NAMALWA (cell line): ENCODE data around the gene SDCCAG8.
A peak's percentile ranks its signal among the peaks of the same experiment; 100 is the strongest.
"Not testable (repeated sequence)": the region's sequence is repeated elsewhere in the genome, so short reads cannot be mapped to it uniquely, and the experiment has no call there.

Experiments used
- DNase-seq: peaks from one replicate; pipeline ENCODE4 v3.0.0-alpha.2; 2015; ENCODE audit warnings: low spot score

The SDCCAG8 gene

DNA sequence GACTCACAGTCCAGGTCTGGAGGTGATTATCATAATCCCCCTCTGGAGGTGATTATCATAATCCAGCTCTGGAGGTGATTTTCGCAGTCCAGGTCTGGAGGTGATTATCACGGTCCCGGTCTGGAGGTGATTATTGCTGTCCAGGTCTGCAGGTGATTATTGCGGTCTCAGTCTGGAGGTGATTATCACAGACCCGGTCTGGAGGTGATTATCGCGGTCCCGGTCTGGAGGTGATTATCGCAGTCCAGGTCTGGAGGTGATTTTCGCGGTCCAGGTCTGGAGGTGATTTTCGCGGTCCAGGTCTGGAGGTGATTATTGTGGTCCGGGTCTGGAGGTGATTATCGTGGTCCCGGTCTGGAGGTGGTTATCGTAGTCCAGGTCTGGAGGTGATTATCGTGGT is 76.6 kb downstream of the SDCCAG8 start:
- DNase-seq = no peak

DNA sequence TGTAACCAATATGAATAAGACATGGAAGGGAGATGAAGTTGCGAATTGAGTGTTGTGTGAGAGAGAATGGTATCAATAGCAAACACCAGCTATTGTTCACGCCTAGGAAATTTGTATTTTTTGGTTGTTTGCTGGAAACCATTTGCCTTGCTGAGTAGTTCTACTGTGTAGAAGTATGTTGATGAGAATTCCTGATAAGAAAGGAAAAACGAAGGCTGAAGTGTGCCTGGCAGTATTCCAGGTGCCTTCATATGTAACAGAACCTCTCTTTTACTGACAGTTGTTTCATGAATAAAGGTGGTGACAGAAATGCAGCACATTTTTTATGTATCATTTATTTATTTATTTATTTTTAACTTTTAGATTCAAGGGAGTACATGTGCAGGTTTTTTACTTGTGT is 79.5 kb downstream of the SDCCAG8 start:
- DNase-seq = no peak

DNA sequence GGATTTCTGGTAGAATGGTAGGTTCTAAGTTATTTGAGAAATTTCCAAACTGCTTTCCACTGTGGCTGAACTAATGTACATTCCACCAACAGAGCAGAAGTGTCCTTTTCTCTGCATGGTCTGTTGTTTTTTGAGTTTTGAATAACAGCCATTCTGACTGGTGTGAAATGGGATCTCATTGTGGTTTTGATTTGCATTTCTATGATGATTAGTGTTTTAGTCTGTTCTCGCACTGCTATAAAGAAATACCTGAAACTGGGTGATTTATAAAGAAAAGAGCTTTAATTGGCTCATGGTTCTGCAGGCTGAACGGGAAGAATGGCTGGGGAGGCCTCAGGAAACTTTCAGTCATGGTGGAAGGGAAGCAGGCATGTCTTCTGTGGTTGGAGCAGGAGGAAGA is 80.3 kb downstream of the SDCCAG8 start:
- no peak for DNase-seq

DNA sequence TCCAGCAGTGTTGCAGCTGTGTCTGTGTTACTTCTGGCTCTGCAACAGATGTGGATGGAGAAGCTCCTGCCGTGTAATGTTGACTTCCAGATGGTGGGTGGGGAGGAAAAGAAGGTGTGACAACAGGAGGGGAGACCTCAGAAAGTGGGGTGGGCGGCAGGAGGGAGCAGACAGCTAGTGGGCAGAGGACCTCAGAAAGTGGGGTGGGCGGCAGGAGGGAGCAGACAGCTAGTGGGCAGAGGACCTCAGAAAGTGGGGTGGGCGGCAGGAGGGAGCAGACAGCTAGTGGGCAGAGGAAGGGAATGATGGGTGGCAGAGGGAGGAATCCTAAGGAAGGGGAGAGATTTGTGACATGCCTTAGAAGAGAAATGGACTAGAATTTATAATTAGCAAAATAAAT is 83.0 kb downstream of the SDCCAG8 start:
- not testable (repeated sequence) for DNase-seq

DNA sequence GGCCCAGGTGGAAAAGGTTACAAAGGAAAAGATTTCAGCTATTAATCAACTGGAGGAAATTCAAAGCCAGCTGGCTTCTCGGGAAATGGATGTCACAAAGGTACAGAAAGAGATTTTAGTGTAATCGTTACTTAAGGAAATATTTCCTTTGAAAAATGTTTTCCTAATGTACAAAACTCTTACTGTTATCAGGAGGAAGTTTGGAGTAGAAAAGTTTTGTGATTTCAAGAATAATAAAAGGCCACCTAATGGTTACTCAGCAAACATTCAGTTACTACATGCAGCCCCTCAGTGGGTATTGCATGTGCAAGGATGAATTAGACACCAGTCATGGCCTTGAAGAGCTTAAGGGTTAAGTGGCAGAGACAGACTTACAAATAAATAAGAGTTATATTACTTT is 85.2 kb downstream of the SDCCAG8 start:
- no peak for DNase-seq

DNA sequence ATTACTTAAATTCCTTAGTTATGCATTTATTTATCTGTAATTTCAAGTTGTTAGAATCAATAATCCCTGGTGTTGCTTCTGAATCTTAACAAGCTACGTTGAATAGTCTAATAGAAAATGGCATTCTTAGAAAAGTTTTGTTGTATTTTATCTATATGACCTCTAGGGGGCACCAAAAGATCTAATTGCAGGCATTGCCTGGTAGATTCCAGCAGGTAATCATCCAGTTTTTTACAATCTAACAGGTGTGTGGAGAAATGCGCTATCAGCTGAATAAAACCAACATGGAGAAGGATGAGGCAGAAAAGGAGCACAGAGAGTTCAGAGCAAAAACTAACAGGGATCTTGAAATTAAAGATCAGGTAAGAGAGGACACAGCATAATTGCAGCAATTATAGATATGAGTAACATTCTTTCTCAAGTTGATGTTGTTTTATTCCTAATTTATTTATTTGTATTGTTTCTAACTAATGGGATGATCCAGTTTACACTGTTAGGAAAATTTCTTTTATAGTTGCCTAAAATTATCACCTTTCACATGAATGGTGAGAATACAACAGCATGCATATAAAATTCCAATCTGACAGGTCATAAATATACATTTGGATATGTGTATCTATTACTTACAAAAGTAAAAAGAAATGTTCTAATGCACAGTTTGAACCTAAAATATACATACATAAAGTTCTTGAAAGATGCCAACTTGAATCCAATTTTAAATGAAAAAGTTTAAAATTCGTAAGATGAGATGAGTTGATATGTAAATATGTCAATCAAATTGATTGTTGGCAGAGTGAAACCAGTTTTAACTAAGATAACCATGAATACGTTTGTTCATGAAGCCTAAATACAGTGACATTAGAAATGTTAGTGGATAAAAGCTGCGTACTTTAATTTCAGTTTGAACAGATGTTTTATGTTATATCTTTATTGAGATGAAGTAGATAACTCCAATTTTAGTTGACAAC is 88.4 kb downstream of the SDCCAG8 start:
- DNase-seq = peak; percentile 55

DNA sequence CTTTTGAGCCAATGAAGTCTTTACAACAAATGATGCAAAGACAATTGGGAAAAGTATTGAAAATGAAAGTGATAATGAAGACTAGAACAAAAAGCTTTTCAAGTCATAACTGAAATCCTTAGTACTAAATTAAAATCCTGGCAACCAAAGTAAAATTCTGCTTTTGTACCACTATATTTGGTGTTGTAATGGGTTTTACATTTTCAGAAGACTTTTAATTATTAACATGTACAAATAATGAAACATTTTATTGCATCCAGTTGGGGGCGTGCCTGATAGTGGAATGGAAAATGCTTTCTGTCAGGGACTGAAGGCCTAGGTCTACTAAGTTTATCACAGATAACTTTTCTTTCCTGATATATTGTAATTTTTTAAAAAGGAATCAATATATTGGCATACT is 89.4 kb downstream of the SDCCAG8 start:
- no peak for DNase-seq

DNA sequence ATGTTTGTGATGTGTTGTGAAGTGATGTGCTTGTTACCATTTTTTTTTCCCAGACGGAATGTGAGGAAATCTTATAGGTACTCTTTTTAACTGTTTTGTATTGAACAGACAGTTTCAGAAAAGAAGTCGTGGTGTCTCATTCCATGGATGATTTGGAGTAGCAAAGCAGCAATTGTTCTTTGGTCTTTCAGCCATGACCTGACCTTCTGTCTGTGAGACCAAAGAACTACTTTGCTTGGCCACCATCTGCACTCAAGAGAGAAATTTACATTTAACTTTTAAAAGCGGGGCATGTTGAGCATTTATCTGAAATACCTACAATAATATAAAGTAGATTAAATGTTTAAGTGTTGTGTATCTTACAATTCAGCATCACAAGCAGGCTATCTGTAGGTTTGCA is 90.2 kb downstream of the SDCCAG8 start:
- no peak for DNase-seq

DNA sequence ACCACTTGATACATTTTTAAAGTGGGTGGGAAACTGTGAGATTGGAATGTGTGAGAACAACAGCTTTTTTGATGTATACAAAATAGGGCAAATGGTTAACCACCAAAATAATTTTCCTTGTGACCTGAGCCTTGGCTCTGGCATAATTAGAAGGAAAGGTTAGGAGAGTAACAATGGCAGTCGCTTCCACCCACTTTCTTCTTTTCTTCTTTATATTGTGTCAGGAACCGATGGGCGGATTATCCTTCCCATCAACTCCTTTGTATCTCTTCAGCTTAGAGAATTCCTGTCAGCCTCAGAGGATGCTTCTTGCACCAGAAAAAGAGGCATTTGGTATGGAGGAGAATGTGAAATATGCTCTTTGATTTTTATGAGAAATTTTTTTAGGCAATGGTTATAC is 90.6 kb downstream of the SDCCAG8 start:
- DNase-seq = no peak

DNA sequence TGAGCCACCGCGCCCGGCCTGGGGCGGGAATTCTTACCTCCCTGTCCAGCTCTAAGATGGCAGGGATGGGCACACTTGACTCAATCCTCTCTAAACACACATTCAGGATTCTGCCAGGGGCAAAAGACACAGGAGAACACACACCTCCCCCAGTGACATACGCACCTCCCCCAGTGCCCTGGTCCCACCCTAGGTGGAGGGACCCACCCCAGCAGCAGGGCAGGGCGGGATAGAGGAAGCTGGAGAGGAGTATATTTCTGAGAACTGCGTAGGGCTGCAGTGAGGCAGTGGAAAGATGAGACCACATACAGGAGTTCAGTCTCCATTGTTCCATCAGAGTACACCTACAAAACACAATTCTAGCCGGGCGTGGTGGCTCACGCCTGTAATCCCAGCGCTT is 92.5 kb downstream of the SDCCAG8 start:
- DNase-seq = no peak

DNA sequence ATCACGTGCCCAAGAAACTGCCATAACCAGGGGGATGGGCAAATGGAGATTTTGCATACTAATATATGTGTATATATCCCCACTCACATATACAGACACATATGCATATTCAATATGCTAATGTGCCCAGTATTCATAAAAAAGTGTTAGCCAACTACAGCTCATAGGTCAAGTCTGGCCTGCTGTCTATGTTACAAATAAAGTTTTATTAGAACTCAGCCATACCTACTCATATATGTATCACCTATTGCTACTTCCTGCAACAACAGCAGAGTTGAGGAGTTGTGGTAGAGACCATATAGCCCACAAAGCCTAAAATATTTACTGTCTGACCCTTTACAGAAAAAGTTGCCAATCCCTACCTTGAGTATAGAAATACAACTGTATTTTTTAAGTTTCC is 93.3 kb downstream of the SDCCAG8 start:
- no peak for DNase-seq

DNA sequence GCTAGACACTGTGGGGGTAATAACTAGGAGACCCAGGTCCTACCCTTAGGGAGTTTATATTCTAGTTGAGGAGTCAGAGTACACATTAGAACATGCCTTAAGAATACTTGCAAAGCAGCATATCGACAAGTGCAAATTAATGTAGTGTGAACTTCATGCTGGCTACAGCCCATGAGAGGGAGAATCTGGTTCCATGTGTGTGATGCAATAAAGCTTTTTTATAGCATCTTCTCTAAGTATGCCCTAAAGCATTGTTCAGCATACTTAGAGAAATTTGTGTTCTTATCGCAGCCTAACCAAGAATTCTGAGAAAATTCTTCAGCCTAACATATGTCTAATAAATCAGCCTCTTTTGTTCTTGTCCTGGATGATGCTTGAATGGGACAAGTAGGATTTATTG is 95.5 kb downstream of the SDCCAG8 start:
- no peak for DNase-seq

DNA sequence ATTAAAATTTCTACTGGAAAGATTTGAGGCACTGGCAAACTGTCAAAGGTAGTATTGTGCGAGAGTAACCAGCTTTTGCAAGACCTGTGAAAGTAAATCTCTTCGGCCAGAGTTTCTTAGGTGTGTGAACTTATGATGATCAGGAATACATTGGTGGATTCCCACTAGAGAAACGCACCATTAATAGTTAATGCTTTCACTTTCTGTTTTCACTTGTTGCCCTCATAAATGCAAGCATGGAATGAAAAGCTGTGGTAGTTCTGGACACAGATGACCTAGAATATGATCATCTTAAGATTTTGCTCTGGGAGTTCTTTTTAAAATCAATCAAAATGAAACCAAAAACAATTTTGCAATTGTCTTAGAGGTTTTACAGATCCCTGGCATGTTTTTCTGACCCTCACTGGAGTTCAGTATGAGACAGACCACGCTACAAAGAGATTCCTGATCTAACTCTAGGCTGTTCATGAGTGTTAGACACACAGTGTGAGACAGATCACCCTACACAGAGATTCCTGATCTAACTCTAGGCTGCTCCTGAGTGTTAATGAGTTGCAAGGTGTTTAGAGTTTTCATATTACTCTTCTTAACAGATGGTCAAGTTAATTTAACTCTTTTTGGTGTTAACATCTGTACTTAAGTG is 98.8 kb downstream of the SDCCAG8 start:
- no peak for DNase-seq

DNA sequence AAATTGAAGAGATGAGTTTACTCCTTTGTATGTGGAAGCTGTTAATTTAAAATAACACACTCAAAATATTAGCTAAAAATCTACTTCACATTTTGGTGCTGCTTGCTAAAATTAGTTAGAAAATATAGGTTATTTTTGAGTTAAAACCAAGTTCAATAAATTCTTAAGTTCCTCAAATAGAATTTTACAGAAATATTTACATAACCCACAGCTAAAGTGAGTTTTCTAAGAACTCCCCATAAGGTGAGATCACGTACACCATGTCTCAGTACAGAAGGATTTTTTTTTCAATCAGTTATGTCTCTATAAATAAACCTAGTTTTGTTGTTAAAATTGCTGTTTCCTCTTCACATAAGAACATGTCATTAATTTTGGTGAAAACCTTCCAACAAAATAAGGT is 108.0 kb downstream of the SDCCAG8 start:
- DNase-seq = no peak

DNA sequence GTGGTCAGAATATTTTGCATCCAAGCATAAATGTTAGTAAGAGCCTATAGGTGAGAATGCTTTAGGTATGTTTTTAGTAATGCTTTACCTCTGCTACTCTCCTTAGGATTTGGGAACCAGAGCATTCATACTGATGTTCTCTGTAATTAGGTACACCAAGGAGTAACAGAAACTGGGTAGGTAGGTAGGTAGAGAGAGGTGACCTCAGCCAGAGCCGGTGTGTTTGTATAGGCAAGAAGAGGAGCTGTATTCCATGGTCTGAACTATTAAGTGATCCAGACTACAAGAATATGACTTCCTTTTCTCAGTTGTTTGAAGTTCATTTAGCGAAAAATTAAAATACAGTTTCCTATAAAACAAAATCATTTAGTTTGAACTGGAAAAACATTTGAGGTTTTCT is 108.5 kb downstream of the SDCCAG8 start:
- no peak for DNase-seq

DNA sequence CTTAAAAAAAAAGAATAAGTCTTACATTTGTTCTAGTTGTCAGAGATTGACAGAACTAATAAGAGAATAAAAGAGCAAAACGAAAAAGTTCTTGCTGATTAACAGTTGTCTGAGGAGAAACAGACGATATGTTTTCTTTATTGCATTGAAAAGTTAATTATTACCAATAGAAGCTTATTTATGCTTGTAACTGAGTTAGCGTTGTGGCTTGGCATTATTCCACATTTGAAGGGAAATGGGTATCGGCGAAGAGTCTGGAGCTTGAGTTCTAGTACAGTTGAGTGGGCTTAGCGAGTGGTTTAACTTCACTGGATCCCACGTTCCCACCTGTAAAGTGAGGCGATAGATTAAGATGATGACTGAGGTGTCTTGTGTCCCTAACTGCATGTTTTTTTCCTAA is 109.0 kb downstream of the SDCCAG8 start:
- no peak for DNase-seq

DNA sequence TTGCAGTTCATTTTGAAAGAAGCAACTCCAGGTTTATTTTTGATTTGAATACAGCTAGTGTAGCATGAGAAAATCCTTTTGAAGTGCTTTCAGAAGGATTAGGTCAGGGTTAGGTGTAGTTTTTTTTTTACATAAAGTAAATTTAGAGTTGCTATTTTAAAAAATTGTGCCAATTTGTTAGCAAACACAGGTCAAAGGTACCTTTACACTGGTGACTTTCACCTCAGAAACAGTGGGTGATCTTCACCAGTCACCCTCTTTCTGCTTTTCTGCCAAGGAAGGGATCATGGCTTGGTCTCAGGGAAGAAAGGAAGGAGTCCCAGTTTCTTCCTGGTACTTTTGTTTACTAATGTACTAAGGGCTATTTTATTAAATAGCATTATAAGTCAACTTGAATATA is 111.5 kb downstream of the SDCCAG8 start:
- no peak for DNase-seq

DNA sequence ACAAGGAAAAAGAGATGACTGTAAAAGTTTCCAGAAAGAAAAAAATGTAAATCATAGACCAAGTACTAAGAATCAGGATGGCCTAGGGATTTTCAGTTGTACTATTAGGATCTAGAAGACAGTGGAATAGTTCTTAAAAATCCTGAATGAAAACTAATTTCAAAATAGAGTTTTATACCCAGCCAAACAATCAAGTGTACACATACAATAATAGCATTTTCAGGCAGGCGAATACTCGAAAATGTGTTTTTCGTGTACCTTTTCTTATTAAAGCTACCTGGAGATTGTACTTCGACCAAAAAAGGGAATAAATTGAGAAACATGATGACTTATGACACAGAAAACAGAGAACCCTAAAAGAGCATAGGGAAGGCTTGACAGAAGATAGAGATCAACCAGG is 118.6 kb downstream of the SDCCAG8 start:
- no peak for DNase-seq

DNA sequence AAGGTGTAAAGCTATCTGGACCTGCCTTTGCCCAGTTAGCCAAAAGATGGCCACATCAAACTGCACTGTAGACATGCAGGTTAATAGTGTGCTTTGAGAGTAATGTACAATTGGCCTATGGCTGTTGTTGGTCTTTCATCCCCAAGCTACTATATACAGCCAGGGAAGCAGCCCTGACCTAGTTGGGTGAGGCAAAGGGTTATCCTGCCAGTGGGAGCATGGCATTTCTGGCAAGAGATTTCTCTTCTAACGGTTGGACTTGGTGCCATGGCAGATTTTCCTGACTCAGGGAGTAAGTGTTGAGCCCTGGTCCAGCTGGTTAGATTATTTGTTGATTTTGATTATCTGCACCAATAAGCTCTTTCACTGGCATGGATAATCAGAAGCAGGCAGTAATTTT is 119.8 kb downstream of the SDCCAG8 start:
- no peak for DNase-seq

DNA sequence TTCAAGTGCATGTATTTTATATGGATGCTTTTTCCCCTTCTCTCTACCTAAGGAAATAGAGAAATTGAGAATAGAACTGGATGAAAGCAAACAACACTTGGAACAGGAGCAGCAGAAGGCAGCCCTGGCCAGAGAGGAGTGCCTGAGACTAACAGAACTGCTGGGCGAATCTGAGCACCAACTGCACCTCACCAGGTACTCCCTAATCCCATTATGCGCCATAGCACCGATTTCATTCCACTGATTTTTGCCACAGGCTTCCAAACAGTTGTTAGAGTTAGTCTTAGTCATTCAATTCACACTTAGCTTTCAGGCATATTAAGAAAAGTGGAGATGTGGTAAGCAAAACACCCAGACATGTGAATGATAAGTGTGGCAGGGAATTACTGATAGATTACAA is 122.8 kb downstream of the SDCCAG8 start:
- DNase-seq = no peak

DNA sequence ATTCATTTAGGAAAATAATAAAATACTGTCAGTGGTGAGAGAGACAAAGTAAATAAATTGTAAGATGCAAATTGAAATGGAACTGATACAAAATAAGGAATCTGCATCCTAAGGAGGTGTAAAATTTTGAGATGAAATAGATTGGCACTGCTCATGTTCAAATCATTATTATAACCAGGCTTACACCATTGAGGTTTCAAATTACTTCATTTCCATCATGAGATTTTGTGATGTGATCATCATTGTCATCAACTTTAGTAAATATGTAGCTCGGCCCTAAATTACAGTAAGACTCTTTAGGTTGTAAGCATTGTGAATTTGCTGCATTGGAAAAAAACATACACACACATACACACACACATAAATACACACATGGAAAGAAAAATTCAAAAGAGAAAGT is 123.4 kb downstream of the SDCCAG8 start:
- DNase-seq = no peak

DNA sequence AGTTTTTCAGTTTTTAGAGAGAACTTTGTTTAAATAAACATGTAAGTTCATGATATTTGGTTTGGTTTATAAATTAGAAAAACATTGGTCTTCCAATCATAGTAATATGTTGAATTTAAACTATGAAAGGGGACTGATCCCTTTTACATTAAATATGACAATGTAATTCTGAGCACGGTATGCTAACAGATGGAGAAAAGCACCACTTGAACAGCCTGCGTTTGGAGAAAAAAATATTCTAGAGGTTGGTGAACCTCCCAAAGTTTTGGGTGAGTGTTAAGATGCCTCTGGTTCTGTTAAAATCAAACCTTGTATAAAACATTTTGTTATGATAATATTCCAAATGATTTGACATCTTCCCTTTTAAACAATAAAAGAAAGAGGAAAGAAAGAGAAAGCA is 123.9 kb downstream of the SDCCAG8 start:
- DNase-seq = no peak

DNA sequence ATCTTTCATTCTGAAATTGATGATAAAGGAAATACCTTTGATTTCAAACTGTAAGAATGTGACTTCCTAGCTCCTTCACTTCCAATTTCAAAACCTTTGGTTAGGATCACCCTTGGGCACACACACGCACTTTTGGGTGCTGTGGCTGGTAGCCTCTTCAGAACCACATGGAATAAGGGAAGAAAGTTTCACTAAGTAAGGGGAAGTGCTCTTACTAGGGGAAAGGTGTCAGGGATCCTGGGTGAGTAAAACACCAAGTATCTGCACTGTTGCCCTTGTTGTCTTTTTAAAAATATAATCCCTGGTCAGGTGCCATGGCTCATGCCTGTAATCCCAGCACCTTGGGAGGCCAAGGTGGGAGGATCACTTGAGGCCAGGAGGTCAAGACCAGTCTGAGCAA is 132.4 kb downstream of the SDCCAG8 start:
- DNase-seq = no peak
